CD4-positive, alpha-beta T cell treated with Interleukin-4 for 4 hours (primary cell): ENCODE results near the gene PRDM10.
"Not testable (repeated sequence)": the region's sequence is repeated elsewhere in the genome, so short reads cannot be mapped to it uniquely, and the experiment has no call there.

Experiments used
- DNase-seq: peaks from one replicate; pipeline ENCODE4 v3.0.0-alpha.2; 2020

Gene PRDM10

GRCh38 chr11:129974672-129975071 is 28.0 kb downstream of the PRDM10 start:
- no peak for DNase-seq

DNA sequence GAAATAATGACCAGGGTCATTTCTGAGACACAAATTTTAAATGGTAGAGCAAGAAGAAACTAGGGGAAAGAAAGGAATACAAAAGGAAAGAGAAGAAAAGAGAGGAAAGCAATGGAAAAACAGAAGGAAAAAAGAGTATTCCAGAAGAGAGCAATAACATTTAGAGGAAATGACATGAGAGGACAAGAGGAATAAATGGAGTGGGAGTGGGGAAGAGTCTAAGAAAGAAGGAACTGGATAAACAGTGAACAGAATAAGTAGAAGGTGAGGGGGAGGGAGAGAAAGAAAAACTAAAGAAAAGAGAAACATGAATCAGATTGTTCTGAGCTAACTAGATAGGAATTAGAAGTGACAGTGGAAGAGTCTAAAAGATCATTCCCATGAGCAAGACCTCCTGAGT is 28.4 kb downstream of the PRDM10 start:
- no peak for DNase-seq

- no peak for DNase-seq
Measured at GRCh38 chr11:129973809-129974208, 28.8 kb downstream of the PRDM10 start.

GRCh38 chr11:129973068-129973467 is 29.6 kb downstream of the PRDM10 start:
- no peak for DNase-seq

GRCh38 chr11:129972611-129973010 is 30.0 kb downstream of the PRDM10 start:
- DNase-seq = no peak

DNA sequence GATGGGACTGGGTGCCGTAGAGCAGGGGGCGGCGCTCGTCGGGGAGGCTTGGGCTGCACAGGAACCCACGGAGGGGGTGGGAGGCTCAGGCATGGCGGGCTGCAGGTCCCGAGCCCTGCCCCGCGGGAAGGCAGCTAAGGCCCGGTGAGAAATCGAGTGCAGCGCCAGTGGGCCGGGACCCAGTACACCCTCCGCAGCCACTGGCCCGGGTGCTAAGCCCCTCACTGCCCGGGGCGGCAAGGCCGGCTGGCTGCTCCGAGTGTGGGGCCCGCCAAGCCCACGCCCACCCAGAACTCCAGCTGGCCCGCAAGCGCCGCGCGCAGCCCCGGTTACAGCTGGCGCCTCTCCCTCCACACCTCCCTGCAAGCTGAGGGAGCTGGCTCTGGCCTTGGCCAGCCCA is 30.8 kb downstream of the PRDM10 start:
- DNase-seq = not testable (repeated sequence)

- DNase-seq = no peak
Measured at GRCh38 chr11:129969920-129970319, 32.7 kb downstream of the PRDM10 start.

- no peak for DNase-seq
Measured at GRCh38 chr11:129968591-129969419, 33.8 kb downstream of the PRDM10 start.

- DNase-seq = no peak
Measured at GRCh38 chr11:129967996-129968395, 34.6 kb downstream of the PRDM10 start.

DNA sequence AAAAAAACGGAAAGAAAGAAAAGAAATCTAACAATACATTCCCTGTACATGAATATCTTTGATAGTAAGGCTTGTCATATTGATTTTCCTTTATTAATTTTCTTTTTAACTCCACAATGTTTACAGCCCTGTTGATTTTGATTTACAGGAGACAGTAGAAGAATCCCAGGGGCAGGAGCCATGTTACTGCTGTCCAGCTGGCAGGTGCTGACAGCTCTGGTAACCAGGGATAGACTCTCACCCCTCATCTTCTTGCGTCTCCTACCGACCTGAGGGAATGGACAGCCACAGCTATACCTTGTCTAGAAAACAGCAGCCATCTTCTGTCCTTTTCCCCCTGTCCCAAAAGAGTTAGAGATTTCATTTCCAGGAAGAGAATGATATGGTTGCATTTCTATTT is 37.4 kb downstream of the PRDM10 start:
- DNase-seq = no peak

DNA sequence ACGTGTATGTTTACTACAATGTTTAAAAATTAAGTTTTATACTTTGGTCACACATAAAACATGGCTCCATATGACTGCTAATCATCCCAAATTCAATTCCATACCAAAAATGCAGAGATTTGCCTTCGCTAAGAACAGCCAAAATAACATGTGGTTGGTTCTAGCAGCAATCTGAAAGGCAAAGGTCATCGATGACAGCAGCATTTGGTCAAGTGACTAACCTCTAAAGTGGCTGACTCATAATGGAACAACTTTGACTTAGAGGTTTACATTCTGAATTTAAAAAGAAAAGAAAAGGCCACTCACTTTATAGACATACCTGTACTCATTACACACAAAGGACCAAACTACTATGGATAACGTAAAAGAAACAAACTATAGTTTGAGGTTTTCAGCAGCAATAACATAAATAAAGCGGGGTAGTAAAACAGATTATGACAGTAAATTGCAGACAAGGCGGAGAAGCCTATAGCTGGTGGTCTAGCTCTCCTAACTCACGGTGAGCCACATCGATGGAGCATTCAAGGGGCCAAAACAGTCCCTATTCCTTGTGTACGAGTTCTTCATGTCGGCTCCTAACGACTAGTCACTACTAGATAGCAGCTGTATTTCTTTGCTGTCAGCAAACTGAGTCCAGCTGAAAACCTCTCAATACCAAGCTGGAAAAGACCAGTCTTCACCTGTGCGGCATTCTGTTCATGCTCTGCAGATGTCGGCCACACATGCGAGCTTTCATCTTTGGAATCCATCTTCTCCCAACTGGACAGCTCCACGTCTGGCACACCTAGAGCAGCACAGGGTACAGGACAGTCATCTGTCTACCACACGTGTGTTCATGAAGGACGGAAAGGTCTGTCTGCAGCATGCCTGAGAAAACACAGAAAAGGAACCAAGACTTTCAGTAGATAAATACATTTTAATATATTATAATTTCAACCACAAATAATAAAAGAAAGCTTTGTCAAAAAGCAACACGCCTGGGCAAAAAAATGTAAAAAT is 42.1 kb downstream of the PRDM10 start:
- no peak for DNase-seq

- DNase-seq = no peak
Measured at GRCh38 chr11:129959687-129960086, 42.9 kb downstream of the PRDM10 start.

DNA sequence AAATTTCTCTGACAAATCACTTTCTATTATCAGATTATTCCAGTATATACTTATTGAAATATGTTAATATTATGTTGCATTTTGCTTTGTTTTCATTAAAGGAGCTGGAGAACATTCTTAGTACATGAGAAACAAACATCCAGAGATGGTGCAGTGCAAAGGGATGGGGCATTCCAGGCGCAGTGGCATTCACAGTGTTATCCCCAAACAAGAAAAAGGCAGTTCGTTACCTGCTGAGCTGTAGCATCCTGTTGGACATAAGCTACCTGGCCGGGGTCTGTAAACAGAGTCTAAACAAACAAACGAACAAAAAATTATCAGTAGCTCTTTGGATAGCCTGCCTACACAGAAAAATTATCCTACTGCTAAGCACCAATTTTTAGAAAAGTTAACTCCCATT is 47.4 kb downstream of the PRDM10 start:
- no peak for DNase-seq

DNA sequence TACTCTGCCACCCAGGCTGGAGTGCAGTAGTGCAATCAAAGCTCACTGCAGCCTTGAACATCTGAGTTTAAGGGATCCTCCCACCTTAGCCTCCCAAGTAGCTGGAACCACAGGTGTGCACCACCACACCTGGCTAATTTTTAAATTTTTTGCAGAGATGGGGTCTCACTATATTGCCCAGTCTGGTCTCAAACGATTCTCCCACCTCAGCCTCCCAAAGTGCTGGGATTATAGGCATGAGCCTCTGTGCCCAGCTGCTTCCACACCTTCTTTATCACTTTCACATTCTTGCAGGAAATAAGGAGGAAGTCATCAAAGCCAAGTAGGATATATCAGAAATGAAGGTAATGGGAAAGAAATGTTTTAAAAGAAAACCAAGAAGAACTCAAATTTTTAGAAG is 47.9 kb downstream of the PRDM10 start:
- DNase-seq = not testable (repeated sequence)

DNA sequence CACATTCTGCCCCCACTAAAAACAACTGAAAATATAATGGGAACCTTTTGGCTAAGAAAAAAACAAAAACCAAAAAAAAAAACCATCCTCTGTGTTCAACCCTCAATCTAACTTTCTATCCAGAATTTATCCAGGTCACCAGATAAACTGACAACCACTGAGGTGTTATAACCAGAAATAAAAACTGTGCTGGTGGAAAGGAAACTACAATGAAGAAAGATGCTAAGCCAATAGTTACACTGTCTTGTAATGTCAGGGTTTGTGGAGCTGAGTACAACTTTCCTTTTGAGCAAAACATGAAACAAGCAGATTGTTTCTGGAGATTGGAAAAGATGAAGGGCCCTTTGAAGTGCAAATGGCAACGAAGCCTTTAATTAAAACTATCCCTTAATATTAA is 50.8 kb downstream of the PRDM10 start:
- no peak for DNase-seq

DNA sequence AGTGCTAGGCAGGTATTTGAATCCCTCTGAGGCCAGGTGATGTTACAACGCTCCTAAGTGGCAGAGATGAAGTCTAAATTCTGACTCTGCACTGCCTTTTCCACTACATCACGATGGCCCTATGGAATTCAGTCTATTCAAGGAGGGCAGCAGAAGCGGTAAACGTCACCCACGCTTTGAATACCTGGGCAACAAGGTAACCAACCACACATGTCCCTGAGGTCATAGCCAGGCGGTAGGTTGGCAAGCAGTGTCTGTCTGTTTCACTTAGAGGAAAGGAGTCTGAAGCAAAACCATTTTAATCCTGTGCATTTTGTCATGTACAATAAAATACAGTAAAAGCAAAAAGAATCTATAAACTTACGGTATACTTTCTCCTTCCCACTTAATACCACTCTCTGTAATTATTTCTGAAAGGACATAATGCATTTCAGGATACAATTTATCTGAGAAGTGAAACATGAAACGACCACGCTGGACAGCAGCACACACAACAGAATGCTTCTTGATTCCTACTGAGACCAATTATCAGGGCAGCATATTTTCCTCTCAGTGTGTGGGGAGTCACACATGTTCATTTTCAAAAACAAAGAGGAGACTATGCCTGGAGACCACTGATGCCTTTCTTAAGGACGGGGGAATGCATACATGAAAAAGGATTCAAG is 51.3 kb downstream of the PRDM10 start:
- DNase-seq = no peak

GRCh38 chr11:129950101-129951091 is 52.2 kb downstream of the PRDM10 start:
- no peak for DNase-seq

DNA sequence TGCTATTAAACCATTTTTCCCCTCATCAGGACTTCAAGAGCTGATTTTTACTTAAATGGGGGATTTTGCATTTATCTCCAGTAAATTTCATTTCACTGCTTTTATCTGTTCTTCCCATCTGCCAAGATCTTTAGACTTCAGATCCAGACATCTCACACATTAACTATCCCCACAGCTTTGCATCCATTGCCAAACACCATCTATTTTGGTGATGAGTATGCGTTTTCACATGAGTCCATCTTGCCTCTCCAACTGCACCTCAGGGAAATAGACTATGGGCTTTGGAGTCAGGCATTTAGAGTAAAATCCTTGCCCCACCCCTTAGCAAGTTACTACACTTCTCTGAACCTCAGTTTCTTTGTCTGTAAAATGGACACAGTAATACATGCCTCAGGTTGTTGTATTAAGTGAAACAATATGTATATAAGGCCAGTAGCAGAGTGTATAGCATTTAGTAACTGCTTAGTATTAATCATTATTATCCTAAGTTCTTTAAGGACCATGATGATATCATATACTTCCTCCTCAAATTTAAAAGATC is 53.6 kb downstream of the PRDM10 start:
- DNase-seq = no peak

- no peak for DNase-seq
Measured at GRCh38 chr11:129947474-129947873, 55.2 kb downstream of the PRDM10 start.

DNA sequence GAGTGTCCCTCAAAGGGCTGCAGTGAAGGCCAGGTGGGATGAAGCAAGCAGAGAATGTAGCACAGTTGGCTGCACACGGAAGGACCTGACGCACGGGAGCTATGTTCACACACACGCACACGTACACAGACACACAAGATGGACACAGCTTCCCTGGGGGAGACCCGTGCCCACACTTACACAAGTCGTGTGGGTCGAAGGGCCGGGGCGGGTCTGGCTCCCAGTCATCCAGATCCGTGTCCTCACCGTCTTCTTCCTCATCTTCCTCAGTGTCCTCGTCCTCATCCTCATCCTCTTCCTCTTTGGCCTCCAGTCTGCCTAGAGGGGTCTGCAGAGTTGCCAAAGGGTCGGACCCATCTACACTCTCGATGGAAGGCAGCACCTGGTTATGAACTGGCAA is 55.7 kb downstream of the PRDM10 start:
- no peak for DNase-seq

GRCh38 chr11:129946256-129946655 is 56.4 kb downstream of the PRDM10 start:
- no peak for DNase-seq

- no peak for DNase-seq
Measured at GRCh38 chr11:129945373-129945772, 57.3 kb downstream of the PRDM10 start.
